SU-DHL-6 (cell line): Measurements from ENCODE around the gene RAB36.

Experiments
- CTCF ChIP-seq: fragments of 200-600 bp; sonication (generic); IDR thresholded peaks from one replicate; pipeline ENCODE4 v1.5.1; 2017; ENCODE audit warnings: antibody characterized with exemption, mild to moderate bottlenecking, low read length, moderate library complexity; ENCODE audit not compliant: insufficient read depth, poor library complexity, severe bottlenecking
- EZH2phosphoT487 ChIP-seq: fragments of 200-600 bp; sonication (generic), shearing (Covaris generic); conservative IDR thresholded peaks from 2 replicates; pipeline ENCODE4 v1.6.1; 2018; ENCODE audit warnings: mild to moderate bottlenecking, antibody characterized with exemption, low read length, moderate library complexity, mixed read lengths

- TF ChIP-seq CTCF (no peak), EZH2phosphoT487 (no peak)
These were observed 31.9 kb downstream of the RAB36 start for GRCh38 chr22:23177197-23177596.
